ENCODE results near the gene BCL11B. TPM values are rescaled to one million over a fixed set of nuclear protein-coding genes. Genes with fewer than 3 reads are reported as not detected.

Gene BCL11B
- total RNA-seq, 6 experiments from 2014 or later: 0.06 to 0.14 (median 0.10) TPM; not detected in 2

- Mint-ChIP-seq H3K4me3 (no peak overlapping the region), H3K9me3 (peaks cover 36% of the 10 kb centered on the region), H3K4me1 (ENCODE audit: low read depth) (no peaks in the 10 kb centered on the region), H3K27ac (no peak overlapping the region), H3K36me3 (ENCODE audit: low read depth) (no peaks in the 10 kb centered on the region), H3K27me3 (ENCODE audit: insufficient read depth) (peaks cover 3% of the 10 kb centered on the region; the same call in 1 of the 2 replicates)
- no peak for TF ChIP-seq CTCF (IDR thresholded peaks at IDR 0.05)
- DNase-seq: no peak
Measured at GRCh38 chr14:99169776-99170356, 102.1 kb downstream of the BCL11B start.

- H3K4me1 Mint-ChIP-seq (ENCODE audit: low read depth): no peaks in the 10 kb centered on the region
- DNase-seq: no peak
- TF ChIP-seq CTCF (IDR thresholded peaks at IDR 0.05): no peak
- H3K27me3 Mint-ChIP-seq (ENCODE audit: insufficient read depth): peaks cover 5% of the 10 kb centered on the region; the same call in 1 of the 2 replicates
- H3K36me3 Mint-ChIP-seq (ENCODE audit: low read depth): no peaks in the 10 kb centered on the region
- H3K4me3 Mint-ChIP-seq: no peak overlapping the region
- no peak overlapping the region for H3K27ac Mint-ChIP-seq
- H3K9me3 Mint-ChIP-seq: peaks cover 33% of the 10 kb centered on the region
Measured at GRCh38 chr14:99168330-99168729, 103.7 kb downstream of the BCL11B start.

GRCh38 chr14:99166506-99166905, 105.5 kb downstream of the BCL11B start:
- TF ChIP-seq CTCF (IDR thresholded peaks at IDR 0.05): no peak
- DNase-seq: no peak
- Mint-ChIP-seq H3K27ac (no peak overlapping the region), H3K27me3 (ENCODE audit: insufficient read depth) (peaks cover 5% of the 10 kb centered on the region; the same call in 1 of the 2 replicates), H3K36me3 (ENCODE audit: low read depth) (no peaks in the 10 kb centered on the region), H3K9me3 (peaks cover 29% of the 10 kb centered on the region), H3K4me1 (ENCODE audit: low read depth) (no peaks in the 10 kb centered on the region), H3K4me3 (no peak overlapping the region)

GRCh38 chr14:99164712-99165111, 107.3 kb downstream of the BCL11B start:
- H3K27me3 Mint-ChIP-seq (ENCODE audit: insufficient read depth): peaks cover 5% of the 10 kb centered on the region; the same call in 1 of the 2 replicates
- no peaks in the 10 kb centered on the region for H3K4me1 Mint-ChIP-seq (ENCODE audit: low read depth)
- H3K36me3 Mint-ChIP-seq (ENCODE audit: low read depth): no peaks in the 10 kb centered on the region
- TF ChIP-seq CTCF (IDR thresholded peaks at IDR 0.05): no peak
- H3K27ac Mint-ChIP-seq: no peak overlapping the region
- H3K9me3 Mint-ChIP-seq: peaks cover 32% of the 10 kb centered on the region
- H3K4me3 Mint-ChIP-seq: no peak overlapping the region
- DNase-seq: no peak

GRCh38 chr14:99163446-99163845, 108.6 kb downstream of the BCL11B start:
- Mint-ChIP-seq H3K36me3 (ENCODE audit: low read depth) (no peaks in the 10 kb centered on the region), H3K4me3 (no peak overlapping the region), H3K27ac (no peak overlapping the region), H3K9me3 (peaks cover 30% of the 10 kb centered on the region), H3K4me1 (ENCODE audit: low read depth) (no peaks in the 10 kb centered on the region), H3K27me3 (ENCODE audit: insufficient read depth) (peaks cover 3% of the 10 kb centered on the region; the same call in 1 of the 2 replicates)
- DNase-seq: no peak
- no peak for TF ChIP-seq CTCF (IDR thresholded peaks at IDR 0.05)

Data from HFFc6 (cell line).